Measurements from ENCODE around the gene ZNF418.
"Not testable (repeated sequence)": the region's sequence is repeated elsewhere in the genome, so short reads cannot be mapped to it uniquely, and the experiment has no call there.

Gene ZNF418

GRCh38 chr19:57934820-57935665 is at the start of gene ZNF418:
TSS of gene ZNF418 (minus strand) at chr19:57935402. CDS start at chr19:57933822, 1,580 bp downstream.
- DNase-seq, result peak; percentile 55

- DNase-seq, result no peak
These were observed 43.5 kb upstream of the ZNF418 start for GRCh38 chr19:57978586-57979289.

GRCh38 chr19:57974434-57974833 is 39.2 kb upstream of the ZNF418 start, which contains the start of gene C19orf18:
TSS of gene C19orf18 (minus strand) at chr19:57974534. CDS start at chr19:57974432, 102 bp downstream.
- DNase-seq, result no peak

- no peak for DNase-seq
These were observed 29.6 kb upstream of the ZNF418 start for GRCh38 chr19:57964761-57965160.

- DNase-seq, result no peak
These were observed 26.6 kb upstream of the ZNF418 start for GRCh38 chr19:57961785-57962184.

- no peak for DNase-seq
These were observed 19.8 kb upstream of the ZNF418 start for GRCh38 chr19:57954996-57955395.

GRCh38 chr19:57949702-57950101 is 14.5 kb upstream of the ZNF418 start:
- no peak for DNase-seq

- no peak for DNase-seq
These were observed 14.1 kb upstream of the ZNF418 start for GRCh38 chr19:57949296-57949695.

- peak; percentile 89 for DNase-seq
These were observed 12.4 kb upstream of the ZNF418 start, which contains the start of gene ZNF256 for GRCh38 chr19:57947419-57948134. TSS of gene ZNF256 (minus strand) at chr19:57947706. CDS start at chr19:57947474, 232 bp downstream.

GRCh38 chr19:57947088-57947418 is 11.9 kb upstream of the ZNF418 start:
- no peak for DNase-seq

GRCh38 chr19:57946316-57946715 is 11.1 kb upstream of the ZNF418 start:
- no peak for DNase-seq

GRCh38 chr19:57941593-57941992 is 6.4 kb upstream of the ZNF418 start:
- DNase-seq, result no peak

GRCh38 chr19:57935731-57936130 is 529 bp upstream of the ZNF418 start:
- DNase-seq, result no peak

- DNase-seq, result no peak
These were observed 7.6 kb downstream of the ZNF418 start for GRCh38 chr19:57927587-57927986.

- peak; percentile 72 for DNase-seq
These were observed 18.8 kb downstream of the ZNF418 start, which contains the start of gene ZNF417 for GRCh38 chr19:57916168-57916995. TSS of gene ZNF417 (minus strand) at chr19:57916592. CDS start at chr19:57916411, 181 bp downstream.

- no peak for DNase-seq
These were observed 20.7 kb downstream of the ZNF418 start for GRCh38 chr19:57914531-57914930.

GRCh38 chr19:57907394-57907793 is 27.8 kb downstream of the ZNF418 start:
- DNase-seq, result no peak

- DNase-seq, result no peak
These were observed 29.9 kb downstream of the ZNF418 start for GRCh38 chr19:57905258-57905657.

GRCh38 chr19:57903618-57904184 is 31.5 kb downstream of the ZNF418 start:
- no peak for DNase-seq

- DNase-seq, result no peak
These were observed 34.9 kb downstream of the ZNF418 start for GRCh38 chr19:57900311-57900710.

GRCh38 chr19:57890706-57891105 is 44.5 kb downstream of the ZNF418 start:
- not testable (repeated sequence) for DNase-seq

All from NCI-H1048 (cell line).